Femur (tissue), 1 donor: Measurements from ENCODE around the gene FBXW12.

ENCODE experiments used
- DNase-seq: peaks from one replicate; pipeline ENCODE4 v3.0.0-alpha.2; 2017

The FBXW12 gene

DNA sequence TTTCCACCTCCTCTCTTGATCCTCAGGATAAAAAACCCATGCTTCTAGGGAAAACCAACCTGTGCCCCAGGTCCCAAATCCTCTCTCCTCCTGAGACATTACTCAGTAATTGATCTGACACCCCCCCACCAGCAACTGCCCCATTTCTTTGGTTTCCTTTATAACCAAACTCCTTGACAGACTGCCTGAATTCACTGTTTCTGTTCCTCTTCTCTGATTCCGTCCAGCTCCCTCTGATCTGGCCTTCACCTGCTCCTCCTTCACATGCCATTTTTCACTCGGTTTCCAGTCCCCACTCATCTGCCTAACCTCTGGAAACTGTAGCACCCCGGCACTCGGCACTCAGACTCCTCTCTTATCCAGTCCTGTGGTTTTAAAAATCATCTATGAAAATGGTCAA, 65.8 kb downstream of the FBXW12 start:
- no peak for DNase-seq

DNA sequence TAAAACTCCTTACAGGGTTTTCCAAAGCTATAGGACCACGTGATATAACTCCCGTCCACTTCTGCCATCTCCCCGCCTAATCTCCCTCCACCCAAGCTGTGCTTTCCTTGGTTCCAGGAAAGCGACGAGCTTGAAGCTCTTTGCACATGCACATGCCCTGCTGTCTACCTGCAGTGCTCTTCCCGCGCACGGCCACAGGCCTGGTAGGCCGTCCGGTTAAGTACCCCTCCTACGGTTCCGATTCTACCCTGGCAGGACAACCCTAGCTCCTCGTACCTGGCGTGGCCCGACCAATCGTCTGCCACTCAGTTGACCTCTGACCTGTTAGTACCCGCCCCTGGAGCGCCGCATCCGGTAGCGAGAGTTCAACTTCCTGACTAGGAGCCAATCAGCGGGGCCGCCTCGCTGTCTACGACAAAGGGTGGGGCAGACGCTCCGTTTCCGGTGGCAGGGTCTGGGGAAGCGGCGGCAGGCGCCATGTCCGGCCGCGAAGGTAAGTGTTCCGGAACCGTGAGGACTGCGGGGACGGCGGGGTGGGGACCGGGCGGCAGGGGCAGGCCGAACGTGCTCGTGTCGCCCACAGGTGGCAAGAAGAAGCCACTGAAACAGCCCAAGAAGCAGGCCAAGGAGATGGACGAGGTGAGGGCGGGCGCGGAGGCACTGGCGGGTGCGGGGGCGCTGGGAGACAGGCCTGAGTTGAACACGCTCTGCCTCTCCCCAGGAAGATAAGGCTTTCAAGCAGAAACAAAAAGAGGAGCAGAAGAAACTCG, 68.0 kb downstream of the FBXW12 start, which contains the start of the genes CCDC51 and TMA7:
Gene CCDC51 (minus strand): TSS at position 300 of the 770 bp plus-strand sequence. CDS start 4,991 bp downstream, outside the sequence.
Gene TMA7 (plus strand): TSS at position 438 of the 770 bp plus-strand sequence. CDS start 40 bp downstream, at position 478.
- DNase-seq, result peak; percentile 98

DNA sequence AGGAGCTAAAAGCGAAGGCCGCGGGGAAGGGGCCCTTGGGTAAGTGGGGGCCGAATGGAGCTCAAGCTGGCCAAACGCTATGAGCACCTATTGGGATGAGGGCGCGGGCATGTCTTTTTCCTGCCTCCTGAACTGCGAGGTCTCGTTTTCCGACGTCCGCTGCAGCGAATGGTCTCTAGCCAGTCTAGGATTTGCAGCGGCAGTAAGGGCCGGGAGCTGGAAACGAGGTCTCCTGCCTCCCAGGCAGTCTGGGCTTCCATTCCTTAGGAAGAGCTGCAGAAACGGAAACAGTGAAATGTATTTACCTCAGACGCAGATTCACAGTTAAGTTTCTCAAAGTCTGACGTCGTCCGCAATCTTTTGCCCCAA, 68.6 kb downstream of the FBXW12 start:
- no peak for DNase-seq

DNA sequence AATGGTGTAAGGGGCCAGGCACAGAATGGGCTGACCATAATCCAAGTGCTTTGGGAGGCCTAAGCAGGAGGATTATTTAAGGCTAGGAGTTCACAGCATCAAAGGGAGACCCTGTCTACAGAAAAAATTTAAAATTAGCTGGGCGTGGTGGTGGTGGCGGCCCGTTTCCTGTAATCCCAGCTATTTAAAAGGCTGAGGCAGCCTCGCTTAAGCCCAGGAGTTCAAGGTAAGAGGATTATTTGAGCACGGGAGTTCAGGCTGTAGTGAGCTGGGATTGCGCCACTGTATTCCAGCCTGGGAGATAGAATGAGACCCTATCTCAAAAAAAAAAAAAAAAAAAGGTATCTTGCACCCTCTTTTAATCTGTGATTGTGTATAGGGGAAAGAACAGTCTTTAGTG, 69.9 kb downstream of the FBXW12 start:
- DNase-seq, result no peak
